Omental fat pad (tissue), 4 donors: ENCODE data around the gene DEGS1. TPM values are rescaled to one million over a fixed set of nuclear protein-coding genes. Genes with fewer than 3 reads are reported as not detected.

ENCODE experiments used
- ATAC-seq: fragments of 150-250 bp; one replicate; pipeline ENCODE4 v1.9.1; 2016; ENCODE audit warnings: mild to moderate bottlenecking, moderate library complexity; ENCODE audit not compliant: low FRiP score
- DNase-seq: peaks from one replicate; pipeline ENCODE4 v3.0.0-alpha.2; 2019; ENCODE audit warnings: low spot score
- total RNA-seq, 4 donors: library from RNA; depleted of rRNA; stranded (reverse); fragments of >200 nt; gene quantifications; one replicate each; pipeline ENCODE4 v1.1.0, GENCODE V29; 2016
- TF ChIP-seq, protein P1 (sequence below), 3 donors: fragments of 450-650 bp; IDR thresholded peaks; one replicate each; pipeline ENCODE4 v1.5.1; 2016 to 2017; ENCODE audit warnings: antibody characterized with exemption in 3 of 3, mild to moderate bottlenecking in 3 of 3, moderate library complexity in 2 of 3

DEGS1 gene
- total RNA-seq, 4 donors from 2014 or later, result 73.5 to 178 (median 120) TPM

DNA sequence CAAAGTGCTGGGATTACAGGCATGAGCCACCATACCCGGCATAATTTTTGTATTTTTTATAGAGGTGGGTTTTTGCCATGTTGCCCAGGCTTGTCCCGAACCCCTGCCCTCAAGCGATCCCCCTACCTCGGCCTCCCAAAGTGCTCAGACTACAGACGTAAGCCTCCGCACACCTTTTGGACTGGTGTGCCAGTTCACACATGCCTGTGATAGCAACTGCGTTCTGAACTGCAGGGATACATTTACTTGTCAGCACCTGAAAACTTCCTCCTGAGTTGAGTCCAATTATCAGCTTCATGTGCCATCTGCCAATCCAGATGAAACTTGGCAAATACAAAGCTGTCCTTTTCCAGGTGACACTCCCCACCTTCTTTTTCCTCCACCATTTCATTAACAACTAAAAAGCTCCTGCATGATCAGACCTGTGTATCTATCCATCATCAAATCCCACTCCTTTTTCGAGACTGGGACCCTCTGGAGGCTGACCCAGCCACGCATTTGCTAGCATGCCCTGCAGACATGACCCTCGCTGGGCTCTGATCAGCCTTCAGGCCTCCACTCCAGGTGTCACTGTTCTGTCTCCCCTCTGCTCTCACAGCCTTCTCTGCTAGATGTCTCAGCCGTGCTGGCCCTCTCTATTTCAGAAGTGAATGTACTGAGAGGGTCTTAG is 2.1 kb upstream of the DEGS1 start:
- no peak for ATAC-seq
- DNase-seq, result no peak
- TF ChIP-seq, protein P1, sequence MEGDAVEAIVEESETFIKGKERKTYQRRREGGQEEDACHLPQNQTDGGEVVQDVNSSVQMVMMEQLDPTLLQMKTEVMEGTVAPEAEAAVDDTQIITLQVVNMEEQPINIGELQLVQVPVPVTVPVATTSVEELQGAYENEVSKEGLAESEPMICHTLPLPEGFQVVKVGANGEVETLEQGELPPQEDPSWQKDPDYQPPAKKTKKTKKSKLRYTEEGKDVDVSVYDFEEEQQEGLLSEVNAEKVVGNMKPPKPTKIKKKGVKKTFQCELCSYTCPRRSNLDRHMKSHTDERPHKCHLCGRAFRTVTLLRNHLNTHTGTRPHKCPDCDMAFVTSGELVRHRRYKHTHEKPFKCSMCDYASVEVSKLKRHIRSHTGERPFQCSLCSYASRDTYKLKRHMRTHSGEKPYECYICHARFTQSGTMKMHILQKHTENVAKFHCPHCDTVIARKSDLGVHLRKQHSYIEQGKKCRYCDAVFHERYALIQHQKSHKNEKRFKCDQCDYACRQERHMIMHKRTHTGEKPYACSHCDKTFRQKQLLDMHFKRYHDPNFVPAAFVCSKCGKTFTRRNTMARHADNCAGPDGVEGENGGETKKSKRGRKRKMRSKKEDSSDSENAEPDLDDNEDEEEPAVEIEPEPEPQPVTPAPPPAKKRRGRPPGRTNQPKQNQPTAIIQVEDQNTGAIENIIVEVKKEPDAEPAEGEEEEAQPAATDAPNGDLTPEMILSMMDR (IDR thresholded peaks at IDR 0.05), result no peak

DNA sequence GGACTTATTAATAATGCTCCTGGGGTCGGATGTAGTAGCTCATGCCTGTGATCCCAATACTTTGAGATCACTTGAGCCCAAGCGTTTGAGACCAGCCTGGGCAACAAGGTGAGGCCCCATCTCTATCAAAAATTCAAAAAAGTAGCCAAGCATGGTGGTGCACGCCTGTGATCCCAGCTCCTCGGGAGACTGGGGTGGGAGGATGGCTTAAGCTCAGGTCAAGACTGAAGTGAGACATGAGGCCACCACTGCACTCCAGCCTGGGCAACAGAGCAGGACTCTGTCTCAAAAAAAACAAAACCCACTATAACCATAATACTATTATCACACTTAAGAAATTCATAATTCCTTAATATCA is 1.6 kb upstream of the DEGS1 start:
- TF ChIP-seq, protein P1 (IDR thresholded peaks at IDR 0.05), result no peak
- ATAC-seq (no peak), DNase-seq (no peak)

DNA sequence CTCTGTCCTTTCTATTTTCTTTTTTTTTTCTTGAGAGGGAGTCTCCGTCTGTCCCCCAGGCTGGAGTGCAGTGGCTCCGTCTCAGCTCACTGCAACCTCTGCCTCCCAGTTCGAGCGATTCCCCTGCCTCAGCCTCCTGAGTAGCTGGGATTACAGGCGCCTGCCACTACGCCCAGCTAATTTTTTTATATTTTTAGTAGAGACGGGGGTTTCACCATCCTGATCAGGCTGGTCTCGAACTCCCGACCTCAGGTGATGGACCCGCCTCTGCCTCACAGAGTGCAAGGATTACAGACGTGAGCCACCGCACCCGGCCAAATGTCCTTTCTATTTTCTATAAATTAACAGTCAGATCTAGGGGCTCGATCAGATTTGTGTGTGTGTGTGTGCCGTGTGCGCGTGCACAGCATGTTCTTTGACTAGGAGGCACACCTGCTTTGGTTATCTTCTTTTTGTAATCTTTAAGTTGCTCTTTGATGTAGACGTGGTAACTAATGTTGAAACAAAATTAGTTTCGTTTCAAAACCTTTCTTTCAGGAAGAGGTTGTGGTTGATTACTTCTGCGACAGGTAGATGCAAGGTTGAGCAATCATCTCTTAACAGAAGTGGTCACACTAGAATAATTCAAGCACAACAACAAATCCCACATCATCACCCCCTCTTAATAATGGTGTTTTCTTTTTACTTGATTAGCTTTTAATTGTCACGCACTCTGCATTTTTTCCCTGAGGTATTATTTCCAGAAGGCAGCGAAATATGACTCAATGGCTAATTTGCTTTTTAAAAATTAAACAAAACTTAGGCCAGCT is 779 bp upstream of the DEGS1 start:
- TF ChIP-seq, protein P1 (IDR thresholded peaks at IDR 0.05), result no peak
- DNase-seq (no peak), ATAC-seq (peak; percentile 9)

DNA sequence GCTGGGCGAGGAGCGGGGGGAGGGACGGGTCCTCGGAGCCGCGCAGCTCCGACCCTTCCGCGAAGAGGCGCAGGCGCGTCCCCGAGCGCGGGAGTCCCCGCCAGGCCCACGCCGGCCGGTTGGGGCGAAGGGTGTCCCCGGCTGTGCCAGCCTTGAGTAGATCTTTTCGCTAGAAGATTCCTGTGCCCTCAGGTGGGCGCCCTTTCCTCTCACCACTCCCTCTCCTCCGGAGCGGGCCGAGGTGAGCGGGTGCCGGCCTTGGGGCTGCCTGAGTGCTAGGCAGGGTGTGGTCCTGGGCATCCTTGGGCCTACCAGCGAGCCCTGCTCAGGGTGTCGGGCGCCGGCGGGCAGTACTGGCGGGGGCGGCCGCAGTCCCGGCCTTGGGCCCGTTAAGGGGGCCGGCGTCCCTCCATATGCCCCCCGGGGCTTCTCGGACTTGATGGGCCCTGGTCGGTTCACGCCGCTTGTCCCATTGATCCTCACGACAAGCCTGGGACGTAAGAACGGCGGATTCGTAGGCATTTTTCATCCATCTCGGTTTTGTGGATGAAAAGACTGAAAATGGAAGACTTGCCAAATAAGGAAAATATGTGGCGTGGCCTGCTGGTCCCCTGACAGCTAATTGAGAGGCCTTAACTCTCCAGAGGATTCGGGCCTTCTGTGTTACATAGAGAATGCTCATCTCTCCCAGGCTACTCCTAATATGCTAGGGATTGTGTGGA is 712 bp downstream of the DEGS1 start:
- TF ChIP-seq, protein P1 (IDR thresholded peaks at IDR 0.05), result no peak
- DNase-seq (no peak), ATAC-seq (peak; percentile 87)

DNA sequence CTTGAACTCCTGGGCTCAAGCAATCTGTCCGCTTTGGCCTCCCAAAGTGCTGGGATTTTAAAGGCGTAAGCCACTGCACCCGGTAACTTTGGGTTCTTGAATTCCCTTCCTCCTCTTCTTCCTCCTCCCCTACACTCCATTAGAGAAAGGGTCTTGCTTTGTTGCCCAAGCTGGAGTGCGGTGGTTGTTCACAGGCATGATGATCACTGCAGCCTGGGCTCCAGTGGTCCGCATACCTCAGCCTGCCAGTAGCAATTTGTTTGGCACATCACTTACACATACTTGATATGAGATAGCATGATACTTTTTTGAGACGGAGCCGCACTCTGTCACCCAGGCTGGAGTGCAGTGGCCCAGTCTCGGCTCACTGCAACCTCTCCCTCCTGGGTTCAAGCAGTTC is 2.2 kb downstream of the DEGS1 start:
- no peak for DNase-seq
- ATAC-seq, result no peak
- TF ChIP-seq, protein P1 (IDR thresholded peaks at IDR 0.05), result no peak

DNA sequence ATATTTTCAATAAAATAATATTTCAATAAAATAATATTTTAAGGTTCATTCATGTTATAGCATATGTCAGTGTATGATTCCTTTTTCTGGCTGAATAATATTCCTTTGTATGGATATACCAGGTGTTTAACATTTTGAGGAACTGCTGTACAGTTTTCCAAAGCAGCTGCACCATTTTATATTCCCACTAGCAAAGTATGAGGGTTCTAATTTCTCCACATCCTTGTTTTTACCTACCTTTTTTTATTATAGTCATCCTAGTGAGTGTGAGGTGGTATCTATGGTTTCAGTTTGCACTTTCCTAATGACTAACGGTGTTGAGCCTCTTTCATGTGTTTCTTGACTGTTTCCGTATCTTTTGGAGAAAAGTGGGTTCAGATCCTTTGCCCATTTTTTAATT is 5.2 kb downstream of the DEGS1 start:
- DNase-seq (no peak), ATAC-seq (no peak)
- TF ChIP-seq, protein P1 (IDR thresholded peaks at IDR 0.05), result no peak
